PFSK-1 (cell line): Measurements from ENCODE around the gene METTL6. TPM values are rescaled to one million over a fixed set of nuclear protein-coding genes. Genes with fewer than 3 reads are reported as not detected.
A peak's percentile ranks its signal among the peaks of the same experiment; 100 is the strongest.

Source experiments
- FOXP2 ChIP-seq: optimal IDR thresholded peaks from 2 replicates; pipeline ENCODE3; 2011; ENCODE audit warnings: borderline replicate concordance, control low read depth, inconsistent platforms; ENCODE audit not compliant: insufficient read depth; ENCODE audit errors: extremely low read length, extremely low read depth
- POLR2AphosphoS5 ChIP-seq: IDR thresholded peaks from 2 replicates; pipeline ENCODE4 v1.6.1; 2012; ENCODE audit warnings: low read depth, mild to moderate bottlenecking, control low read depth, low read length, moderate library complexity
- REST ChIP-seq, 2 experiments: IDR thresholded peaks; 2 replicates each; pipeline versions ENCODE4 v1.6.1 to v1.8.0; 2011 to 2012; ENCODE audit warnings: low read depth in 2 of 2, low read length in 2 of 2, control low read depth in 1 of 2, inconsistent platforms in 1 of 2, mild to moderate bottlenecking in 1 of 2, moderate library complexity in 1 of 2; ENCODE audit not compliant: insufficient read depth in 1 of 2
- SIN3A ChIP-seq: IDR thresholded peaks from 2 replicates; pipeline ENCODE4 v1.6.1; 2012; ENCODE audit warnings: mild to moderate bottlenecking, low read length, moderate library complexity, borderline replicate concordance; ENCODE audit not compliant: insufficient read depth
- TAF1 ChIP-seq: IDR thresholded peaks from 2 replicates; pipeline ENCODE4 v1.6.1; 2012; ENCODE audit warnings: low read length, control low read depth, borderline replicate concordance; ENCODE audit not compliant: insufficient read depth
- polyA plus RNA-seq: library from polyadenylated mRNA; unstranded; fragments of >200 nt; gene quantifications from one replicate; pipeline ENCODE4 v1.2.1, GENCODE V29; 2012; ENCODE audit warnings: low read depth, missing spikeins; ENCODE audit not compliant: insufficient read length

Gene METTL6
- polyA plus RNA-seq: 7.2 TPM

- peak; percentile 88 for TF ChIP-seq POLR2AphosphoS5
- no peak for TF ChIP-seq FOXP2
- TF ChIP-seq SIN3A: no peak
- 0 out of 4 replicates have a peak, but pooled peaks of 1 of the 2 experiments have one; percentile 9 for TF ChIP-seq REST (IDR thresholded peaks at IDR 0.05; ENCODE audit: insufficient read depth in 1 of 2, low read depth in 2 of 2, low read length in 2 of 2)
- TF ChIP-seq TAF1: peak; percentile 56; the same call in 1 of the 2 replicates
Observed at GRCh38 chr3:15427182-15427880, at the start of gene METTL6, which contains the start of gene EAF1. TSS of gene METTL6 (minus strand) at chr3:15427544. CDS start at chr3:15426511, 1,033 bp downstream. TSS of gene EAF1 (plus strand) at chr3:15427598. CDS start at chr3:15427780, 182 bp downstream.

GRCh38 chr3:15476378-15476777 is 49.0 kb upstream of the METTL6 start:
- TF ChIP-seq TAF1 (no peak), REST (IDR thresholded peaks at IDR 0.05; ENCODE audit: insufficient read depth in 1 of 2, low read depth in 2 of 2, low read length in 2 of 2) (no peak), POLR2AphosphoS5 (no peak), FOXP2 (no peak), SIN3A (no peak)

- TF ChIP-seq TAF1 (no peak), FOXP2 (no peak), SIN3A (no peak), REST (IDR thresholded peaks at IDR 0.05; ENCODE audit: insufficient read depth in 1 of 2, low read depth in 2 of 2, low read length in 2 of 2) (no peak), POLR2AphosphoS5 (no peak)
Observed at GRCh38 chr3:15475161-15475560, 47.8 kb upstream of the METTL6 start.

GRCh38 chr3:15471861-15472260 is 44.5 kb upstream of the METTL6 start:
- TF ChIP-seq POLR2AphosphoS5 (no peak), TAF1 (no peak), SIN3A (no peak), FOXP2 (no peak), REST (IDR thresholded peaks at IDR 0.05; ENCODE audit: insufficient read depth in 1 of 2, low read depth in 2 of 2, low read length in 2 of 2) (no peak)
